CD4-positive, alpha-beta T cell treated with Interleukin-17A for 1 hour (primary cell): Measurements from ENCODE around the gene PLCL1.

Experiments
- DNase-seq: peaks from one replicate; pipeline ENCODE4 v3.0.0-alpha.2; 2020

Gene PLCL1

GRCh38 chr2:197804049-197804757 lies at the start of gene PLCL1:
Gene PLCL1 (plus strand): TSS chr2:197804593.
- DNase-seq = peak; percentile 93

GRCh38 chr2:197759013-197759412 lies 45.4 kb upstream of the PLCL1 start:
- no peak for DNase-seq

GRCh38 chr2:197759625-197760292 lies 44.6 kb upstream of the PLCL1 start:
- DNase-seq = no peak

- DNase-seq = no peak
These were observed 44.1 kb upstream of the PLCL1 start for GRCh38 chr2:197760293-197760657.

GRCh38 chr2:197777823-197778407 lies 26.5 kb upstream of the PLCL1 start:
- DNase-seq = peak; percentile 56

GRCh38 chr2:197779261-197779660 lies 25.1 kb upstream of the PLCL1 start:
- DNase-seq = no peak

- DNase-seq = no peak
These were observed 22.3 kb upstream of the PLCL1 start for GRCh38 chr2:197782126-197782525.

- no peak for DNase-seq
These were observed 19.1 kb upstream of the PLCL1 start, which contains the start of gene BOLL for GRCh38 chr2:197784956-197785941. Gene BOLL (minus strand): TSS chr2:197785319. CDS start chr2:197781850, 3,469 bp downstream.

- peak; percentile 61 for DNase-seq
These were observed 18.1 kb upstream of the PLCL1 start for GRCh38 chr2:197786010-197786877.

GRCh38 chr2:197793456-197793855 lies 10.9 kb upstream of the PLCL1 start:
- DNase-seq = no peak

GRCh38 chr2:197795277-197795676 lies 9.1 kb upstream of the PLCL1 start:
- DNase-seq = no peak

- no peak for DNase-seq
These were observed 6.2 kb upstream of the PLCL1 start for GRCh38 chr2:197798187-197798586.

- no peak for DNase-seq
These were observed 5.3 kb upstream of the PLCL1 start for GRCh38 chr2:197799068-197799467.

GRCh38 chr2:197800091-197800490 lies 4.3 kb upstream of the PLCL1 start:
- DNase-seq = no peak

- no peak for DNase-seq
These were observed 3.4 kb upstream of the PLCL1 start for GRCh38 chr2:197801033-197801432.

GRCh38 chr2:197803033-197803444 lies 1.4 kb upstream of the PLCL1 start:
- DNase-seq = peak; percentile 71

GRCh38 chr2:197804758-197805714 lies 643 bp downstream of the PLCL1 start:
- DNase-seq = peak; percentile 17

- no peak for DNase-seq
These were observed 1.6 kb downstream of the PLCL1 start for GRCh38 chr2:197805715-197806633.

GRCh38 chr2:197809064-197809463 lies 4.7 kb downstream of the PLCL1 start:
- no peak for DNase-seq
